ENCODE data around the gene SLC6A2.

Gene SLC6A2

DNA sequence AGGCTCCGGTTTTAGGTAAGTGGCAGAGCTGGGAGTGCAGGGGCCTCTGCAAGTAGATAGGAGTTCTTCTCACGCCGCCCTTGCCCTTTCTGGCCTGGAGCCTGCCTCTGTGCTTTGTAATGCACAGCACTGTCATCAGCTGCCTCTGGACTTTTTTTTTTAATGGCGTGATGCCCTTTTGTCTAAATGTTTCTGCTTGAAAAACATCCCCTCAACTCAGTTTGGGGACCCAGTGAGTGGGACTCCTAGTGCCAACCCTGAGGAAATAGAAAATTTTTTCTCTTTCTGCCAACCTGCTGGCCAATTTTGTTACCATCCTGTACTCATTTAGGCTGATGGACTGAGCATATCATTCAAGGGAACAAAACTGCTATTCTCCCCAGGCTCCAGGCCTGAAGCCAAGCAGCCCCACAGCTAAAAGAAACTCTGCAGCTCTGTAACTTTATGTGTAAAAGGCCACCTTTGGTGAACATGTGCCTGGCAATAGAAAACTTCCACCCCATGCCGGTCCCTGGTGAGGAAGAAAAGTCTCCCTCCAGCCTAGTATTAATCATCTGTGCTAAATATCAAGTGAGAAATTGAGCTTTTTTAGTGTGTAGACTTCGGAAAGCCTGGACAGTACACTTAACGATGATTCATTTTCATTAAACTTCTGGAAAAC, 22.5 kb downstream of the SLC6A2 start:
- no peak for DNase-seq

DNA sequence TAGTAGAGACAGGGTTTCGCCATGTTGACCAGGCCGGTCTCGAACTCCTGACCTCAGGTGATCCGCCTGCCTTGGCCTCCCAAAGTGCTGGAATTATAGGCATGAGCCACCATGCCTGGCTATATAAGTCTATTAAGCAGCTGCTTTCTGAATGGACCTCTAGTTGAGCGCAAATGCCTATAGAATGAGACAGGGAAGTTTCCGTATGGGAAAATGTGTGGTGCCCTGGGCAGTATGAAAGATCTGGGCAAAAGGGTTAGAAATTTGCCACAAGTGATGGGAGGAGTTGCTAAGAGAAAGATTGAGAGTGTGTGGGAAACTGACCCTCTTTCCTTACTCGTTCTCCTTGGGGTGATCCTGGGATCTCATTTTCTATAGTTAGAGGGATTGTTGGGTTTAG, 26.3 kb downstream of the SLC6A2 start:
- DNase-seq = no peak

DNA sequence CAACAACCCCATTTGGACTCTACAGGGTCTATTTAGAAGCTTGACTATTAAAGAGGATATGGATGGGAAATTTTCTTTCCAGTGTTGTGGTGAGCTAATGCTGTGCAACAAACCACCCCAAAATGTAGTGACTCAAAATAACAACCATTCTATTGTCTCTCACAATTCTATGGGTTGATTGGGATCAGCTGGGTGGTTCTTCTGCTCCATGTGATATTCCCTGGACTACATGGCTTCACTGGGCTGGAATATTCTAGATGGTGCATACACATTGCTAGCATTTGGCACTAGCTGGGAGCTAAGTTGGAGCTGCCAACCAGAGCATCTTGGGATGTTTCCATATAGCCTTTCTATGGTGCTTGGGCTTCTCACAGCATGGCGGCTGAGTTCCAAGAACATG, 30.2 kb downstream of the SLC6A2 start:
- DNase-seq = no peak

DNA sequence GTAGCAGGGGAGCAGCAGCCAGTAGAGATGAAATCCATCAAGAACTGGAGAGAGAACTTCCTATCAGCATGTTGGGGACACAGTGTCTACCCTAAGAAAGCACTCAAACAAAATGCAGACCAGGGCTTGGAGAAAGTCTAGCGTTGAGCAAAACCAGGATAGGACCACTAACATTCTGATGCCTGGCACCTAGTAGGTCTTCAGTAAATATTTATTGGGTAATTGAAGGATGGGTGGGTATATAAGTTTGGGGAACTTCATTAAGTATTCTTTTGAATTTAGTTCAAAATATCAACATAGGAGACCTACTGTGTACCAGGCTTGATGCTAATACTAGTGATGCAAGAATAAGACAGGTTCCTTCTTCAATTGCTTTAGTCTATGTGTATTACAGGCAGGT, 30.9 kb downstream of the SLC6A2 start:
- DNase-seq = no peak

DNA sequence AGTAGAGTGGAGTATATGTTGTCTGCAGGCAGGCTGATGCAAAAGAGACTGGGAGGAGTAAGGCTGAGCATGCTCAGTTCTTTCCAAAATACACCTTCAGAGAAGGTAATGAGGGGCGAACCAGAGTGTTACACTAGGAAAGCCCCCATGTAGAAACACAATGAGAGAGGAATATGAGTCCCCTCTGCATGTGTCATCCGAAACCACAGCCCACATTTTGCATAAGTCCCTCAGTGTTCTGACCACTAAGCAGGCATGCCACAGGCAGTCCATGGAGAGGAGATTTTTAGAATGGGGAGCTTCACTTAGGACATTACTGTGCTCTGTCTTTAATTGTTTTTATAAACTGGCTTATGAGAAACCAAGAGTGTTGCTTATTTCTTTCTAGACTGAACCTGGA, 32.0 kb downstream of the SLC6A2 start:
- DNase-seq = no peak

DNA sequence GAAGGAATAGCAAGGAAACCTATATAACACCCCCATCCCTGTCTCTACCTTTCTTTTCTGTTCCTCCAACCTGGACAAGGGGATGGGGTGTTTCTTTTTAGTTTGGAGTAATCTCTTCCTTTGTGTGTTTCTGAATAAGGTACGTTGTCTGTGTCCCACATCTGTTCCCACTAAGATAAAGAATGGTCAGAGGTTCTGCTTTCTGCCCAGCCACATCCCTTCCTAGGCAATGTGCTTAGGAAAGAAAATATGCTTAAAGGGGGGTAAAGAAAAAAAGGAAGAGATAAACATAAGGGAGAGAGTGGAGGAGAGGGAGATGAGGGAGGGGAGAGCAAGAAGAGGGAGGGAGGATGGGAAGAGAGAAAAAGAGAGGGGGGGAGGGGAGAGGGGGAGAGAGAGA, 35.1 kb downstream of the SLC6A2 start:
- DNase-seq = no peak

DNA sequence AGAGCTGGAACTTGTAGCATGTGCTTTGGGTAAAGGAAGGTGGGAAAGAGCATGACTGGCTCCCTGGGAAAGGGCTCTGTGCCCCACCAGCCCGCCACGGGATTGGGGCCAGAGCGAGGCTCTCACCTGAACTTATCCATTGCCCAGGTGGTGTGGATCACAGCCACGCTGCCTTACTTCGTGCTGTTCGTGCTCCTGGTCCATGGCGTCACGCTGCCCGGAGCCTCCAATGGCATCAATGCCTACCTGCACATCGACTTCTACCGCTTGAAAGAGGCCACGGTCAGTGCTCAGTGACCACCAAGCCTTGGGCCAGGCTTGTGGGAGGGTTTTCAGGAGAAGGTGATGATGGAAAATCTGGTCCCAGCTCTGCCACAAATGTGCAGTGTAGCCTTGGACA, 36.0 kb downstream of the SLC6A2 start:
- no peak for DNase-seq

DNA sequence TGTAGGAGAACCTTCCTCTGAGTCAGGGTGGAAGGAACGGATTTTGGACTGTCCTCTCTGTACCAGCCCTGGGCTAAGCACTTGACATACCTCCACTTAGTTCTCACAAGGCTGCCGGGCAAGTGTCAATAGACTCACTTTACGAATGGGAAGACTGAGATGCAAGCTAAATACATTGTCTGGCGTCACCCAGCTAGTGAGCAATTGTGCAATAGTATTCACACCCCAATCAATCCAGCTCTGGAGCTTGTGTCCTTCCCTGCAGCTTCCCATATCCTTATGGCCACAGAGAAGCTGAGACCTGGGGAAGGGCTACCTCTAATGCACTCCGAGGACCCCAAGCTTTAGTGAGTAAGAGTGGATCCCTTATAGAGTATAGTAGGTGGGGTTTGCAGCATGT, 39.8 kb downstream of the SLC6A2 start:
- no peak for DNase-seq

DNA sequence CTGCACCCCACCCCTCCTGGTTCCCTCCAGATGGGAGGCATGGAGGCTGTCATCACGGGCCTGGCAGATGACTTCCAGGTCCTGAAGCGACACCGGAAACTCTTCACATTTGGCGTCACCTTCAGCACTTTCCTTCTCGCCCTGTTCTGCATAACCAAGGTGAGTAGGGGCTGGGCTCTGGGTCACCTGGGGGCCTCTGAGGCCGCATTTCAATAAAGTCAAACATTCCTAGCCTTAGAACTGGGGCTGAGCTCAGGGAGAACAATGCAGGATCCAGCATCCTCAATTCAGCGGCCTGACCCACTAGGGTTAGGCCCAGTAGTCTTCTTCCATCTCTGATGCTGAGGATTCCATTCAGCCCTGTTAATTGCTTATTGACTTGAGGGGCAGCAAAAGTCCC, 42.1 kb downstream of the SLC6A2 start:
- no peak for DNase-seq

DNA sequence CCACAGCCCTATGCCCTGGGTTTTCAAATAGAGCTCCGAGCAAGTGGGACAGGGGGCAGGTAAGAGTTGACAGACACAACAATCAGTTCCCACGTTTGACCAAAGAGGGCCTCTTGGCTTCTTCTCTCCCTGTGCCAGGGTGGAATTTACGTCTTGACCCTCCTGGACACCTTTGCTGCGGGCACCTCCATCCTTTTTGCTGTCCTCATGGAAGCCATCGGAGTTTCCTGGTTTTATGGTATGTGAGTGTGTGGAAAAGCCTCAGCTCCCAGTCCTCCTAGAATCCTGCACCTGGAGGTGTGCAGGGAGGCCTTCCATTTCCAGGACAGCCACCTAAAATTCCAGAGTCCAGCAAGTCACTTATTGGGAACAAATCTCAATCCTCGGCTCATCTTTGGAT, 42.5 kb downstream of the SLC6A2 start:
- DNase-seq = no peak

DNA sequence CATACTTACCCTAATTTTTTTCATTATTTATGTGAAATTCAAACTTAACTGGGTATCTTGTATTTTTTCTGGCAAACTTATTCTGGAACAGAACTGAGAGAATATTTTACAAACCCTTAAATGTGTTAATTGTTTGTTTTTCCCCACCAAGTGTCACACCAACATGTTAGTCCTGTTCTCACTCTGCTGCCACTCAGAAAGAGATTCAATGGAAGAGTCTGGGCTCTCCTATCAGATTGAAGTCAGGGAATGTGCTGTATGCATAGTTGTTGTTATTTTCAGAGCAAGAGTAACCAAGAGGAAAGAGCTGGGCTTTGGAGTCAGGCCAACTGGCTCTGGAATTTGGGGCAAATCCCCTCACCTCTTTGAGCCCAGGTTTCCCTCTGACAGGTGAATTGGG, 43.2 kb downstream of the SLC6A2 start:
- DNase-seq = no peak

DNA sequence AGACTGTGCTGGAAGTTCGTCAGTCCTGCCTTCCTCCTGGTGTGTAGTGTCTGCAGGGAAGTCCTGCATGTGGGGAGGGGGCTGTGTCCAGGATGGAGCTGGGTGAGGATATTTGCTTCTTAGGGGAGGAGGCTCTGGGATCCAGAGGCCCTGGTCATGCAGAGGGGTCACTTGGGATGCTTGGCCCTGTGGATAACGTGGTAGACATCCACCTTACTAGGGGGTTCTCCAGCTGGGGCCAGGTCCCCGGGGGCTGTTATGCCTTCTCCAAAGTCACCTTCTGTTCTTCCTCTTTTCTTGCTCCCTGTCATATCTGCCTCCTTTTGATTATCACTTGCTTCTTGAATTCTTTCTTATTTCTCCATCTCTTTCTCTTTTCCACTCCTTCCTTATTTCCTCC, 43.8 kb downstream of the SLC6A2 start:
- no peak for DNase-seq

DNA sequence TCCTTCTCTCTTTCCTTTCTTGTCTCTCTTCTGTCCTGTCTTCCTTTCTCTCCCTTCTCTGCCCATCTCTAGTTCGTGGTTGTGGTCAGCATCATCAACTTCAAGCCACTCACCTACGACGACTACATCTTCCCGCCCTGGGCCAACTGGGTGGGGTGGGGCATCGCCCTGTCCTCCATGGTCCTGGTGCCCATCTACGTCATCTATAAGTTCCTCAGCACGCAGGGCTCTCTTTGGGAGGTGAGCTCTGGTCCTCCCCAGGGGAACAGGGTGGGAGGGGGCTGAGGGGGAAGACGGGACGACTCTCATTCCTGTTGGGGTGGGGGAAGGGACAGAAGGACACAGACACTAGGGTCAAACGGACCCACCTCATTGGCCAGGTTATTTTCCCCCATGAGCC, 44.3 kb downstream of the SLC6A2 start:
- no peak for DNase-seq

DNA sequence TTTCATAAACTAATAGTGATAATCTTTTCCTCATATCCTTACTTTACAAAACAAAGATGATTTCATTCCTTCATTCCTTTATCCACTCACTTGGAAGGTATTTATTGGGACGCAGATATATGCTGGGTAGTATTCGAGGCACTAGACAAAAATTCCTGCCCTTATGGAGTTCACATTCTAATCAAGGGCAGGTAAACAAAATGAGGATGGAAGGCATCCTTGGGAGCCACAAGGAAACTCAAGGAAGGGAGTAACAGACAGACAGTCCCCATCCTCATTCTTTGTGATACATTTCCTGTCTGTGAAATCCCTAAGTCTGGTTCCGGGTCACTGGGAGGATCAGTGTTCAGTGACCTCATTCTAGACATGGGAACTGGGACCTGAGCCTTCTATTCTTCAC, 45.2 kb downstream of the SLC6A2 start:
- DNase-seq = no peak

DNA sequence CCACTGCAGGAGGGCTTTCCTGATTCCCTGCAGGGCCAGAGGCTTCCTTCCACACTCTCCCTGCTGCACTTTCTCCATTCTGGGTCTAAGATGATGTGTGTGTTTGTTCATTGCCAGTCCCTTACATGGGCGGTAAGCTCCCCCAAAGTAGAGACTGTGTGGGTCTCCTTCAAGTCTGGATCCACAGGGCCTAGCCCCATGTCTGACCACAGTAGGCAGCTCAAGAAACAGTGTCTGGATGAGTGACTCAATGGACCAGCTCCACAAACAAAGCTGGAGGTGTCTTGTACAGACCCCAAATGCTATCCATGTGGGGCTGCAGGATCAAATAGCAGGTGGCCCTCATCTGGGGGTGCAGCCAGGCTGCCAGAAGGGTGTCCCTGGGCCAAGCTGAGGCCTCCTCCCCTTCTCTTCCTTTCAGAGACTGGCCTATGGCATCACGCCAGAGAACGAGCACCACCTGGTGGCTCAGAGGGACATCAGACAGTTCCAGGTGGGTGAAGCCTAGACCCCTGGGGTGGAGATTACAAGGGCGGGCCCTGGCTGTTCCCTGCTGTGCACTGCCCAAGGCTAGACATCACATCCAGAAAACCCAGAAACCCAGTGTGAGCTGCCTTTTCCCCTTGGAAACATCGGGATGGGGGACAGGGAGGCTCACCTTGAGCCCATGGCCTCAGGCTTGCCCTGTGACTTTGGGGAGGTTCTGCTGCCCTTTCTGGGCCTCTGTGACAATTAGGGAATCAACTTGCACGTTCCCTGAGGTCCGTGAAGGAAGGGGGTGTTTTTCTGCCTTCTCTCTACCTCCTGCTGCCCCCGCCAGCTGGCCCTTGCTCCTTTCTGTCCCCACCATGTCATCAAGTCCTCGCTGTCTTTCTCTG, 45.9 kb downstream of the SLC6A2 start:
- peak; percentile 32 for DNase-seq

DNA sequence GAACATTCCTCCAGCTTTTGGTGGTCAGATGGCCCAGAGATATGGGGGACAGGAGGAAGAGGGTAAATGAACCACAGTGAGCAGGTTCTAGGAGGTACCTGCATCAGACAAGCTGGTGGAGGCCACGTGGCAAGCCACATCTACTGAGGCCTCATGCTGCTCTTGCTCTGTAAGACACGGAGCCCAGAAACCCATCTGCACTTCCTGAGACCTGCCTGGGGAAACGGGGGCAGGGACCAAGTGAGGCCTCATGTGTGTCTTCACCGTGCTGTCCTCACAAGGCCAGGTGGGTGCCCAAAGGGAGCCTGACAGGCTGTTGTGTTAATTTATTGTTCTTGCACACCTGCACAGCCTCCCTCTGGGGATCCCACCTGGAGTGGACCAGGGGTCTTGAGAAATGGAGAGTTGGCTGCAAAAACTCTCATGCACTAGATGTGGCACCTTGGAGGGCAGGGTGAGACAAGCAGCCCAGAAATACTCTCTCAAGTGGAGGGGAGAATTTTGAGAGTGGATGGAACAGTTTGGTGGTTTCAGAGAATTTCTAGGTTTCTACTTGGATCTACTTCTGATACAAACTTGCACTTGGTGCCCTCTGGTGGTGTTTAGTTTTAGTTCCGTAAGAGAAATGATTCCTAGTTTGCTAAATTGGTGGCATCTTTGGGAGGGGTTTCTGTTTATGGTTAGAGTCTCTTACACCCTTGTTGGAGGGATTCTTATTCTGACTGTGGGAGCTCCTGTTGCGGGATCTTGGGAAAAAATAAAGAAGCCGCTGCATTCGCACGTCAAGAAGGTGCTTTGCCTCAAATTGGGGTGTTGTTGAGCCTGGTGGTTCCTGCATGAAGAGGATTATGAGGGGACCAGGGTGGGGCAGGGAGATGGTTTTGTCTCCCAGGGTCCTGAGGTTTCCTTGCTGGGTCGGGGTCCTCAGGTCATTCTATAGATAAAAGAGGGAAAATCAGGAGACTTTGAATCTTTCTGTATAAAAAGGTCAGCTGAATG, 47.5 kb downstream of the SLC6A2 start:
- DNase-seq = no peak

DNA sequence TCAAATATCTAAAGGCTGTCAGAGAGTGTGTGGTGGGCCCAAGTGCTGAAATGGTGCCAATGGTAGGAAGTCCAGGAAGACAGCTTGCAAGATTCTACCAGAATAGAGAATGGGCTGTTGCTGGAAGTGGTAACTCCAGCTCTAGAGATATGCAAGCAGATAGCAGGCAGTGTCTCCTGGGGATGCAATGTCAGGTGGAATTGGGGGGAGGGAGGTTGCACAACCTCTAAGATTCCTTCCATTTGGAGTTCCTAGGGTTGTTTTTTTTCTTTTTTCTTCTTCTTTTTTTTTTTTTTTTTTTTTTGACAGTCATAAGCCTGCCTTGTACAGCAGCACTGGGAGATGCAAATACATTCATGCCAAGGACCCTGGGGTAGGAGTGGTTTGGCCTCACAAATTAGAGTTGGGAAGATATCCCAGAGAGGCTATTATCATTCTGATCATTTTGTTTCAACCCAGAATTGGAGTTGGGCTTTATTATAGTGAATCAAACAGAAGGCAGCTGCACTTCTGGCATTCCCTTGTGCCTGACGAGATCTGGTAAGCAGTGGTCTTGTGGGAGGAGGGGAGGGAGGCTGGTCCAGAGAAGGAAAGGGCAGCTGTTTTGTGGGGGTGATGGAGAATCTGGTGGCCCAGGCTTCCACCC, 51.1 kb downstream of the SLC6A2 start:
- no peak for DNase-seq

DNA sequence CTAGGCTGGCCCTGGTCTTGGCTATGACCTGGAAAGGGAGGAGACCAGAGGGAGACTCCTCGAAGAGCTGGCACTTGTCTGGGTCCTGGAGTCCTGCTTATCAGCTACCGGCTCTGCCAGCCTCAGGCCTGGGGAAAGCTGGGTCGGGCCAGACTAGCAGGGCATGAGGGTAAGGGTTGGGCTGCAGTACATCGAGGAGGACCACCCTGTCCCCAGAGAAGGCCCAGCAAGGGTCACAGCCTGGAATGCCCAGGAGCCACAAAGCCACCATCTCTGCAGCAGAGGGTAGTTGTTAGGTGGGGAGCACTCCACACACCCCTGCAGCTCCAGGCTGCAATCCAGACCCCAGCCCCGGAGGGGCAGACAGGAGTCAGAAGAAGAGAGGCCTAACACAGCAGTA, 54.0 kb downstream of the SLC6A2 start:
- DNase-seq = no peak

DNA sequence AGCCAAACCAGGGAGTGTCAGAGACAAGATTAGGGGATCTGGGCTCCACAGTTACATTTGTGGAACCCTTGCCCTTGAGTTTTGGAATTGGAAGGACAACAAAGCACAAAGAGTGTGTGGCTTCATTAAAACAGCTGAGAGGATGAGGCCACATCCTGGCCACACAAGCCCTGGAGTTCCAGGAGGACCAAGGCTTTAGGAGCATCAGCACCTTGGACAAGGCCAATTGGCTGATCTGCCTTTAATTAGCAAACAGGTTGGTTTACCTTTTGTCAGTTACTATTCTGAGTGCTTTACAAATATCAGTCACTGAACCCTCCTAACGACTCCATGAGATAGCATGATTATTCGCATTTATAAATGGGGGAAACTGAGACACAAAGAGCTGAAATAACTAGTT, 54.7 kb downstream of the SLC6A2 start:
- no peak for DNase-seq

DNA sequence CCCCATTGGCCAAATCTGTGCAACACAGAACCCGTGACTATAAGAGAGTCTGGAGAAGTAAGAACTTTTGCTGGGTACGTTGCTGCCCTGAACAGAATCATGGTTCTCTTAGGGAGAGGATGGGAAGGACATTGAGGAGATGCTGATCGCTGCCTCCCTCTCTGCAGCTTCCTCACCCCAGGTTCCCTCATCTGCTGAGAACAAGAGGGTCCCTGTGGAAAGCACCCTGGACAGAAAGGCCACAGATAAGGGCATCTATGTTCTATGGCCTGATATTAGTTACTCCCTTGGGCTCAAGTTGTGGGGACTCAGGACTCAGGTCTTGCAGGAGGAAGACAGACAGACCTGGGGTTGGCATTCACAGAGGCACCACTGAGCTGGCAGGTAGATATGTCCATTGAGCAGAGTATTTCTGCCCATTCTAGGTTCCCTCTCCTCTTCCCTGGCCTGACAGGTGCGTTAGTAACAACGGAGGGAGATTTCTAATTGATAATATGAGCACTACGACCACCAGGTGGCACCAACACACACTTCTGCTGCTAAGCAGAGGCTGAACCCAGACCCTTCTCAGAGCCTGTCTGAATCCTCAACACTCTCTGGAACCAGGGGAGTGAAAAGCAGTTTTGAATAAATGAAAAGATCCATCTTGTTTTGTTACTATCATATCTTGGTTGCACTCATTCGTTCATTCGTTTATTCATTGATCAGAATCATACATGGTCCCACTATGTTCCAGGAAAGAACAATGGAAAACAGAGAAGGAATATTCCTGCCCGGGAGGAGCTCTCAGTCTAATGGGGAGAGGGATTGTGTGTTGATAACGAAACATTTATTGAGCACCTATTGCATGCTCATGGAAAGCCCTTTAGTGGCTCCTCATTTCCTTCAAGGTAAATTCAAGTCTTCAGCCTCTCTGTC, 56.4 kb downstream of the SLC6A2 start:
- peak; percentile 65 for DNase-seq

DNA sequence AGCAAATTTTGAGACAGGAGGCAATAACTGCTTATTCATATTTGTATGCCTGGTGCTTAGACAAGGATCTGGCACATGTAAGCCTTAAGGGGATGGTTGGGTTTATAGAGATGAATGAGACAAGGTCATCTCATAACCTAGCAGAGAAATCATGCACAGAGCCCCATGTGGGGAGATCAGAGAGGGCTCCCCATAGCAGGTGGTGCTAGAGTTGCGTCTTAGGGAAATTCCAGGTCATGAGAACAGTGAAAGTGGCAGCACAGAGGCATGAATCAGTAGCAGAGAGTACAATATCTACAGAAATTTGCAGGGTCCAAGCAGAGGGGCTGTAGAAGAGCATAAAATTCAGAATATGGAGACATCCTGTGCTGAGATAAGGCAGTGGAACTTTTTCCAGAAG, 57.3 kb downstream of the SLC6A2 start:
- DNase-seq = no peak

DNA sequence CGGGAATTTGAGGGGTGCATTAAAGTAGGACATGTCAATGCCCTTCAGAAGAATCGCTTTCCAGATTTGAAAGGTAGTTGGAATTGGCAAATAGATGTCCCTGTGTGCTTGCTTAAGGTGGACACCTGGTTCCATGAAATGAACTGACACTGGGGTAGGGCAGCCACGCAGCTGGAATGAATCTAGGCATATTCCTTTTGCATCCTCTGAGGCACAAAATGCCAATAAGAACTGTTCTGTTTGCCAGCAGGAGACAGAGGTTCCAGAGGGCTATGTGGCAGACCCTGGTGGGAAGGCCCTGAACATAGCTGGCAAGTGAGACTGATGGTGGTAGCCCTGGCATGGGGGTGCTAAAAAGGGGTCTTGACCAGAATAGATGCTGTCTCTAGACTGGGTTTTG, 61.5 kb downstream of the SLC6A2 start:
- DNase-seq = no peak

Data from activated naive CD4-positive, alpha-beta T cell treated with Interleukin-2 at 50 U/mL for 16 hours (primary cell).